ENCODE results near the gene ADRA2B. TPM values are rescaled to one million over a fixed set of nuclear protein-coding genes. Genes with fewer than 3 reads are reported as not detected.

The ADRA2B gene
- total RNA-seq, 6 experiments from 2014 or later, result not detected

GRCh38 chr2:96139181-96139758 is 22.9 kb upstream of the ADRA2B start:
- TF ChIP-seq CTCF (IDR thresholded peaks at IDR 0.05), result no peak
- Mint-ChIP-seq H3K36me3 (ENCODE audit: low read depth) (peaks cover 7% of the 10 kb centered on the region; the same call in 1 of the 2 replicates), H3K4me1 (ENCODE audit: low read depth) (peaks cover 14% of the 10 kb centered on the region), H3K4me3 (no peak overlapping the region), H3K27ac (no peak overlapping the region), H3K9me3 (no peaks in the 10 kb centered on the region), H3K27me3 (ENCODE audit: insufficient read depth) (peaks cover 29% of the 10 kb centered on the region)
- DNase-seq, result no peak

DNA sequence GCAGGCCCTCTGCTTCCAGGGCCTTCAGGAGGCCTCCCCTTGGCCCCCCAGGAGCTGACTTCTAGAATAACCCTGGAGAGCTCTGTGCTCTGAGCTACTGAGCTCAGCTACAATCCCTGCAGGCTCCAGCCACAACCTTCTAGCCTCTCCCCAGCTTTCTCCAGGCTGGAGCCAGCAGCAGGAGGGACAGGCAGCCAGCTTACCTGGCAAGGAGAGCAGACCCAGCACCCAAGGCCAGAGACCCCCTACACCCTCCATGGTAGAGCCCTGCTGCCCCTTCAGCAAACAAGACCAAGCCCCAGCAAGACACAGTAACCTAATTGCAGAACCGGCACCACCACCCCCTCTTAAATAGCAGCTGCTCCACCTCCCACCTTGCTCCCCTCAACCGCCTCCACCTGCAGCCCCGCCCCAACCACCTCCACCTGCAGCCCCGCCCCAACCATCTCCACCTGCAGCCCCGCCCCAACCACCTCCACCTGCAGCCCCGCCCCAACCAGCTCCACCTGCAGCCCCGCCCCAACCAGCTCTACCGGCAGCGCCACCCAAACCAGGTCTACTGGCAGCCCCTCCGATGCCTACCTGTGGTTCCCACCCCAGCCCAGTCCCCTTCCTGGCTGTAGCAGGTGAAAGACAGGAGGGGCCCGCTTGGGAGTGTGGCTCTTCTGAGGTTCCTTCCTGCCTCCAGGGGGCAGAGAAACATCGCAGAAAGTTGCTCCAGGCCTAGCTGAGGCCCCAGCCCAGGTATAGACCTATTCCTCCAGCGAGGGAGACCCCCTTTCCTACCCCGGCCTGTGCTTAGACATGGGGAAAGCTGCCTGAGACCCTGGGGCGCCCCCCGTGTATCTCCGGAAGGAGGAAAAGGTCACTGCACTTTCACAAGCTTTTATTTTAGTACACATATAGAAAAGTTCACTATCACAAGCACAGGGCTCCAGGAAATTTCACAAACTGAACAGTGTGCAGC is 22.1 kb upstream of the ADRA2B start, which contains the start of gene ASTL:
TSS of gene ASTL (minus strand) at position 324 of the 967 bp plus-strand sequence. CDS start at position 258, 66 bp downstream.
- DNase-seq, result peak; percentile 19
- no peaks in the 10 kb centered on the region for H3K36me3 Mint-ChIP-seq (ENCODE audit: low read depth)
- no peaks in the 10 kb centered on the region for H3K9me3 Mint-ChIP-seq
- no peak within 1 kb of the TSS for H3K27ac Mint-ChIP-seq
- H3K4me3 Mint-ChIP-seq, result no peak within 1 kb of the TSS
- peaks cover 34% of the 10 kb centered on the region for H3K27me3 Mint-ChIP-seq (ENCODE audit: insufficient read depth)
- peak; percentile 76 for TF ChIP-seq CTCF (IDR thresholded peaks at IDR 0.05)
- peaks cover 6% of the 10 kb centered on the region for H3K4me1 Mint-ChIP-seq (ENCODE audit: low read depth)

DNA sequence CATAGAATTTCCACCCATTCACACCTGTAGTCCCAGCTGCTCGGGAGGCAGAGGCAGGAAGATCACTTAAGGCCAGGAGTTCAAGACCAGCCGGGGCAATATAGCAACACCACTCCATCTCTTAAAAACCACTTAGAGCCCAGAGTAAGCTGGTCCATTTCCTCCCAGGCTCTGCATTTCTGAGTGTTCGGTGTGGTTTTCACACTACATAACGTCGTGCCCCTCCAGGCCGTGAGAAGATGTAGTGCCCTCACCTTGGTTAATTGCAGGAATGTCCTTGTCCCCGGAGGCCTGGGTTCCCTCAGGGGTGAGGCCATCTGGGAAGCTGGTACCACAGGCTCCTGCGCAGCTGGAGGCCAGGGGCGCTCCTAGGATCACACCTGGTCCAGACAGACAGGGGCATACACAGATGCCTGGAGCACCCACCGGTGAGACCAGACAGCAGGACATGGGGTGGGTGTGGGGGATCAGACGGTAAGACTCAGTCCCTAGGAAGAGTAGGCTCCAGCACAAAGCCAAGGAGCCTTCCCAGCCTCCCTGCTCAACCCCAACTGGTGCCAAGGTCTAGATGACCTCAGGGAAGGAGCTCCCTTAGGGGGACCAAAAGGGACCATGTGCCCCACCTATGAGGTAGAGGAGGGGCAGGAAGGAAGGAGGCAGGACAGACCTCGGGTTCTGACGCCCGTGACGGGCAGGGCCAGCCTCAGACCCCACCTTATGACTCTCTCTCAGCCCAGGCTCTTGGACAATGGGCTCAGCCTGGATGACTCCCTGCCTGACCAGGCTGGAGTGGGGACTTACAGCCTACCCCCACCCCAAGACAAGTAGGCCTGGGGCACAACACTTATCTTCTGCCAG is 21.2 kb upstream of the ADRA2B start:
- Mint-ChIP-seq H3K27me3 (ENCODE audit: insufficient read depth) (peaks cover 34% of the 10 kb centered on the region), H3K9me3 (no peaks in the 10 kb centered on the region), H3K27ac (no peak overlapping the region), H3K4me1 (ENCODE audit: low read depth) (no peaks in the 10 kb centered on the region), H3K36me3 (ENCODE audit: low read depth) (no peaks in the 10 kb centered on the region), H3K4me3 (no peak overlapping the region)
- DNase-seq, result no peak
- TF ChIP-seq CTCF (IDR thresholded peaks at IDR 0.05), result no peak

- Mint-ChIP-seq H3K27me3 (ENCODE audit: insufficient read depth) (peaks cover 34% of the 10 kb centered on the region), H3K9me3 (no peaks in the 10 kb centered on the region), H3K4me1 (ENCODE audit: low read depth) (no peaks in the 10 kb centered on the region), H3K36me3 (ENCODE audit: low read depth) (no peaks in the 10 kb centered on the region), H3K4me3 (no peak overlapping the region), H3K27ac (no peak overlapping the region)
- TF ChIP-seq CTCF (IDR thresholded peaks at IDR 0.05), result no peak
- no peak for DNase-seq
Observed at GRCh38 chr2:96136129-96136720, 19.9 kb upstream of the ADRA2B start.

DNA sequence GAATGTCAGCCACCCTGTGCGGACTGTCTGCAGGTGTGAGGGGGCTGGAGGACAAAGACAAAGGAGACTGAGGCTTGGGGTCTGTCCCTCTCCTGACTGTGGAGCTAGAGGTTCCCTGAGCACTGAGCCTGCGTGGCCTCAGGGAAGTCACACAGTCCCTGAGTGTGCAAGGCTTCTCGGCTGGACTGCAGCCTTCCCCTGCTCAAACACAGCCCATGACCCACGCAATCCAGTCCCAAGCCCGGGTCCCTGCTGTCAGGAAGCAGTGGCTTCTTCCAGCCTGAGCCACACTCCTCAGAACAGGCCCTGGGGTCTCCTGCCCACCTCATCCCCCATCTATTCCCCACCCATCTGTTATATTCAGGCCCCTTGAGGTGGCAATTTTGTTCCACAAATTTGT is 19.2 kb upstream of the ADRA2B start:
- TF ChIP-seq CTCF (IDR thresholded peaks at IDR 0.05), result no peak
- Mint-ChIP-seq H3K4me1 (ENCODE audit: low read depth) (no peaks in the 10 kb centered on the region), H3K27ac (no peak overlapping the region), H3K36me3 (ENCODE audit: low read depth) (no peaks in the 10 kb centered on the region), H3K27me3 (ENCODE audit: insufficient read depth) (peaks cover 34% of the 10 kb centered on the region), H3K4me3 (no peak overlapping the region), H3K9me3 (no peaks in the 10 kb centered on the region)
- DNase-seq, result no peak
